Mesenteric fat pad (tissue), 1 donor: Measurements from ENCODE around the gene FAM47E. TPM values are rescaled to one million over a fixed set of nuclear protein-coding genes. Genes with fewer than 3 reads are reported as not detected.
"Not testable (repeated sequence)": the region's sequence is repeated elsewhere in the genome, so short reads cannot be mapped to it uniquely, and the experiment has no call there.

Experiments used
- DNase-seq: peaks from one replicate; pipeline ENCODE4 v3.0.0-alpha.2; 2020; ENCODE audit warnings: low spot score
- total RNA-seq: library from RNA; stranded (reverse); fragmentation: NEBNext Ultra II Directional; extraction: Animal tissue kit (Norgen Biotek cat#: 25700); gene quantifications from one replicate; pipeline ENCODE4 v1.2.1, GENCODE V29; 2021
- donor health status: DM: yes; HTN: yes; CAD: no.

Gene FAM47E
- total RNA-seq, 1 donor from 2014 or later = 3.3 TPM

- no peak for DNase-seq
Observed at GRCh38 chr4:76266627-76267026, 15.1 kb downstream of the FAM47E start.

- DNase-seq = no peak
Observed at GRCh38 chr4:76267811-76268210, 16.3 kb downstream of the FAM47E start.

GRCh38 chr4:76270244-76271175 lies 19.0 kb downstream of the FAM47E start:
- DNase-seq = no peak

GRCh38 chr4:76271248-76271647 lies 19.7 kb downstream of the FAM47E start:
- no peak for DNase-seq

GRCh38 chr4:76272073-76272472 lies 20.6 kb downstream of the FAM47E start:
- no peak for DNase-seq

DNA sequence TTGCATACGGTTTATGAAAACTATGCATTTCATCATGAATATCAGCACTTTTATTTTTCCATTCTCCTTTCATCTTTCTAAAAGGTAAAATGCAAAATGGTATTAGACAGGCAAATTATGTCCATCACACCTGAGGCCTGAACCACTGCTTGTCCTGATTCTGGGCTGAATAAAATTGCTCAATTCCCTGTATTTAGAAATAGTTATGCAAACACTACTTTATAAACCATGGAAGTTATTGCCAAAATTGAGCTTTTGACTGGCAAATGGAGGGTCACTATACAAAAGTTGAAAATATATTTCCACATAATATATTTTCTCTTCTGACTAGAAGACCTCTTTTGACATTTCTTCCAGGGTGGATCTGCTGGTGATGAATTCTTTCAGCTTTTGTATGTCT lies 21.1 kb downstream of the FAM47E start:
- no peak for DNase-seq

- DNase-seq = no peak
Observed at GRCh38 chr4:76272999-76273398, 21.5 kb downstream of the FAM47E start.

DNA sequence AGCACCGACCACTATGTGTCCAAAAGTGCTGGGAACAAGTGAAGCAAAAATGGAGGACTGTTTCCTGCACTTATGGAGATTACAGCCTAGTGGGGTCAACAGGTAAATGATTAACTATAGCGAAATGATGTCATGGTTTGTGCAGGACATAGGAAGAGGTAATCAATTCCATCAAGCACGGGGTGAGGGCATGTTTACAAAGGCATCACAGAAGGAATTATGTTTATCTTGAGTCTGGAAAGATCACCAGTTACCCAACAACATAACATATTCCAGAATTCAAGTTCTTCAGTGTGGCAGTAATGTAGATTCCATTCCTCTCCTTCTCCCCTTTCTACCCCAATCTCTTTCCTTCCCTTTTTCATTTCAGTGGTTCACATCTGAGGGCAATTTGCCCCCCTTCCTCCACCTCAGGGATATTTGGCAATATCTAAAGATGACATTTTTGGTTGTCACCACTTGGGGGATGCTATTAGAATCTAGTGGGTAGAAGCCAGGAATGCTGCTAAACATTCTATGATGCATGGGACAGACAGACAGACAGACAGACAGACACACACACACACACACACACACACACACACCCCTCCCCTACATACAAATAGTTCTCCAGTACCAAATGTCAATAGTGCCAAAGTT lies 24.1 kb downstream of the FAM47E start:
- DNase-seq = no peak

DNA sequence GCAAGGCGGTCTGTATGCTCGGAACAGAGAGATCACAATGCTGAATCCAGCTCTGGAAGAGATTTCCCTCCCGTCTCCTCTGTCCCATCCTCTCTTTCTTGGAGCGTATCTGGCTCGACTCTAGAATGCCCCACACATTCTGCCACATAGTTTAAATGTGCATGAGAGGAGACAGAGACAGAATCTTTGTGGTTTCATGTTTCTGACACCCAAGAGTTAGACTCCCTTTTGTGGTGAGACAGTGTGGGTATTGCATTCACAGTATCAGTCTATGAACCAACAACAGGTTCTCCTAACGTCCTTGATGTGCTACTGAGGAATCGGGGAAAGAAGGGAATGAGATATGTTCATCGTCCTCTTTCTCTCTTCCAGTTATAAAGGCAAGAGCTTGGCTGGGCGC lies 25.3 kb downstream of the FAM47E start:
- no peak for DNase-seq

DNA sequence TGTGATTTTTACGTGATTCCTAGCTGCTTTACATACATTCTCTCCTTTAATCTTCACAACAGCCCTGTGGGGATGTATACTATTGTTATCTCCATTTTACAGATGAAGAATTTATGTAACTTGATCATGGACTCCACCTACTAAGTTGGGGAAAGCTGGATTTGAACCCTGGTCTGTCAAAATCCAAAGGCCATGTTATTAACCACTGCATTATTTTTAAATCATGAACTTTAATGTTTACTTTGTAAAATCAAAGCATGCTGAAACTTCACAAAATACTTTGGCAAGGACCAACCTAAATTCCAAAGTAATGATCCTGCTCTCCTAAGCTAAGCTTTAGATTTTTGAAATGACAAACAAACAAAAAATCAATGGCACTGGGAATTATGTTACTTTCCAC lies 26.1 kb downstream of the FAM47E start:
- no peak for DNase-seq

DNA sequence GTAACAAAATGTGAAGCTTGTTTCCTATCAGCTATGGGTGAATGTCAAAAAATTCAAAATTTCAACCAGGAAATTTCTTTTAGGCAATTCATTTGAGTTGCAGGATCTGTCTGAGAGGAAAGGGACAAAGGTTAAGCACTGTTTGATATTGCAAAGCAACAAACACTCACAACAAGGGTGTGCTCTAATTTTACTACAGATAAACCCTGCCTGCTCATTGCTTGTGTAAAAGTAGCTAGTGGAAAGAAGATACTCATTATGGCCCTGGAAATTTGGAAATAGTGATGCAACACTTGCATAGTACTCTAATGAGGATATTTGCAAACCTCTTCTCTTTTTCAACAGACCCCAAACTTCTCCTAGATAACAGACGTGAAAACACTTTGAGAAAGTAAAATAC lies 27.1 kb downstream of the FAM47E start:
- no peak for DNase-seq

- no peak for DNase-seq
Observed at GRCh38 chr4:76279462-76279861, 27.9 kb downstream of the FAM47E start.

DNA sequence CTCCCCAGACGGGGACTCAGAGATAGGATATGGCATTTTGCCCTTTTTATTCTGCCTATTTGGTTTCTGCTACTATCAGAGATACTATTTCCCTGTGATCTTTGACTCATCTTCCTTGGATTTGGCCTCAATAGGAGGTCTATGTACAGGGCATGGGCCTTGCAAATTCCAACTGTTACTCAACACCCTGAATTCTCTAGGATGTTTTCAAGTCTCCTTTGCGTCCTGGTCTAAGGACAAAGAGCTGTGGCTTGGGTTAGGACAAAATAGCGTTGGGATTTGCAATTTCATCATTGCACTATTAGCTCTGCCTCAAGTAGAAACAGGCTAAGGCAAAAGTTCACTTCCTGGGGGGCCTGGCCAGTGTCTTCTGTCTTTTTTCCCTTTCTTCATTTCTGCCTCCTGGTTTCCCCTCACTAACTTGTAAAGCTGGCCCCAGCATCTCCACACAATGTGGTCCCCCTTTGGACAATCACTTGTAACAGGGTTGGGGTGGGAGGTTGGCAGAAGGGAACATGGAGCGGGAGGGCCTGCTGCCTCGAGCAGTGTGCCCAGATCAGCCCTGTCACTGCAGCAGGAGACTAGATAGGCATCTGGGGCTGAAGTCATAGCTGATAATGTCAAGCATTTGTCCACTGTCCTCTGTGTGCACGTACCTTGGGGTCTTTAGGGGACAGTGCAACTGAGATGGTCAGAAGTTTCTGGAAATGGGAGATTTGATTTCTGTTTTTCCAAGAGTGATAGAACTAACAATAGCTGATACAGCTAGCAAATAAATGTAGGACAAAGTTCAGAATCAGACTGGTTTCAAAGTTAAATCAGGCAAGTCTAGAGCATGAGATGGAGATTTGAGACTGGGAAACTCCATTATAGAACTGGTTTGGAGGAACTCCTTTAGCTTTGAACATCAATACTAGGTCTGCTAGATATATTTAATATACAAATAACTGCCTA lies 29.2 kb downstream of the FAM47E start:
- no peak for DNase-seq

DNA sequence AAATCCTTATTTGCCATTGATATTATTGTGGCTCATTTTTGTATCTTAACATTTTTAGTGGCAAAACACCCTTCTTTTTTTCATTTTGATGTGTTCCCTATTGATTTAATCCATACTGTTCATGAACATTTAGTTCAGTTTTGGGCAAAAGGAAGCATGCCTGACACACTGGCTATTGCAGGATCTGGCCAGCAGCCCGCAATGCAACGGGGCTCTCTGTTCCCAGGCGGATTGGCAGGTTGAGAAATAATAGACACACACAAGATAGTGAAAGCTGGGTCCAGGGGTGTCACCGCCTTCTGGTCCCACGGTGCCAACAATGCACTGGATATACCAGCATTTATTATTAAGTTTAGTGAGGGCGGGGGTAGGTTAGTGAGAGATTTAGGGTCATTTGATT lies 30.1 kb downstream of the FAM47E start:
- DNase-seq = not testable (repeated sequence)

DNA sequence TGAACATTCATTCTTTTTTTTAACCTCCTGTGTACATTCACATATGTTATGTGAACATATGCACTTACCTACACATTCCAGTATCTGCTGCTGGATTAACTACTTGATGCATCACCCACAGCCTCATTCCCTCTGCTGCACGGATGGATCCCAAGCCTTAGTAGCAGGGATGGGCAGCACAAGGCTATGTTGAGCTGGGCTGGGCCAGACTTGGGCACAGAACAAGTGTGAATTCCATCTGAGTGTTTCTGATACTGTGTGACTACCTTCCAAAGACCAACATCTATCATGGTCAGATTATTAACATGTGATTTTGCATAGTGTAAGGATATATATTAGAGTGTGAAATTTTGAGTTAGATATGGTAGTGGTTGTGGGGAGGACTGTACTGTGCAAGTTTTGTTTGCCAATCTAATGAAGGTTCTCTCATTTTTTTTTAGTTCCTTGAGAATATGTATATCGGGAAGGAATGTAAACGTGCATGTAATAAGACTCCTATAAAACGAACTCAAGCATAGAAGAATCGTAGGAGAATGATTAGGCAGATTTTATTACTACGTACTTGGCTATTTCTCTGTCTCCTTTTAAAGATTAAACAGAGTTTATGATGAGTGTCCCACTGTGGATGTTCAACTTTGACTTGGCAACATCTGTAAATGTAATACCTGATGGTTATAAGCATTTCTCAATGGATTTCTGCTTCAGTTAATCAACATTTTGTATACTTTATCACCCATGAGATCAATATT lies 31.6 kb downstream of the FAM47E start:
- no peak for DNase-seq

- no peak for DNase-seq
Observed at GRCh38 chr4:76283900-76284299, 32.4 kb downstream of the FAM47E start.

DNA sequence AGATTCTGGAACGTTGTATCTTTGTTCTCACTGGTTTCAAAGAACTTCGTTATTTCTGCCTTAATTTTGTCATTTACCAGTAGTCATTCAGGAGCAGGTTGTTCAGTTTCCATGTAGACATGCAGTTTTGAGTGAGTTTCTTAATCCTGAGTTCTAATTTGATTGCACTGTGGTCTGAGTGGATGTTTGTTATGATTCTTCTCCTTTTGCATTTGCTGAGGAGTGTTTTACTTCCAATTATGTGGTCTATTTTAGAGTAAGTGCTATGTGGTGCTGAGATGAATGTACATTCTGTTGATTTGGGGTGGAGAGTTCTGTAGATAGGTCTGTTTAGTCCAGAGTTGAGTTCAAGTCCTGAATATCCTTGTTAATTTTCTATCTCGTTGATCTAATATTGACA lies 36.3 kb downstream of the FAM47E start:
- DNase-seq = not testable (repeated sequence)

GRCh38 chr4:76292730-76293129 lies 41.2 kb downstream of the FAM47E start:
- DNase-seq = no peak

DNA sequence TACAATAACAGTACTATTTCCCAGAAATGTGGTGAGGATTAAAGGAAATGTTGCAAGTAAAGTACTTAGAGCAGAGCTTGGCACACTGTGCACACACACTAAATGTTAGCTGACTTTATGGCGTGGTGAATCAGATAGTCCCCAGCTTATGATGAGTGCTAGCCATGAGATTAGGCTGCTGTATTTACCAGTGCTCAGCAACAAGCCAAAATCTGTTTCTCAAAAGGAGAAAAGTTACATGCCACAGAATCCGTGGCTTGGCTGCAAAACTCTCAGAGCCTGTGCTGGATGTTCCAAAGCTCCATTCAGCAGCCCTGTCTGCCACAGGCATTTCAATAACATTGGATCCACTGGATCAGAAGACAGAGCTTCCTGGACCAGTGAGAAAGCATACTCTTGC lies 42.3 kb downstream of the FAM47E start:
- DNase-seq = no peak

DNA sequence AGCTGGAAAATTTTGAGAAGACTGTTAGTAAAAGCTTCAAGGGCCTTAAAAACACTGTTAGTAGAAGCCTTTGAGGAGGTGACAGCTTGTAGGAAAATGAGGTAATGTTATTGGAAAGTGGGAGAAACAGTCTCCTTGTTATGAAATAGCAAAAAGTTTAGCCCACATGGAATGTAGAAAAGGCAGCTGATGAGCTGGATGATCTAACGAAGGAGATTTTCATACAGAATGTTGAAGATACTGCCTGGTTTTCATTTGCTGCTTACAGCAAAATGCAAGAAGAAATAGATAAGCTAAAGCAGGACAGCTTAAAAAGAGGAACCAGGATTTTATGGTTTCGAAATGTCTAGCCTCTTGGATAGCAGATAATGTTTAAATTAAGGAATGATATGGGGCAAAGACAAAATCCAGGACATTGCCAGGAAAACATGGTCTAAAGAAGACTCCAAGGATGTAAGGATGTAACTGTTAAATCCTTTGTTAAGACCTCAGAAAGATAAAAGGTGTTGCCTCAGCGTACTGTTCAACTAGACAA lies 44.8 kb downstream of the FAM47E start:
- DNase-seq = no peak

GRCh38 chr4:76298227-76298626 lies 46.7 kb downstream of the FAM47E start:
- no peak for DNase-seq
